ENCODE measurements around the gene GNA12. TPM values are rescaled to one million over a fixed set of nuclear protein-coding genes. Genes with fewer than 3 reads are reported as not detected.
A peak's percentile ranks its signal among the peaks of the same experiment; 100 is the strongest.

The GNA12 gene
- total RNA-seq, 1 experiment from 2014 or later: 15.0 TPM

DNA sequence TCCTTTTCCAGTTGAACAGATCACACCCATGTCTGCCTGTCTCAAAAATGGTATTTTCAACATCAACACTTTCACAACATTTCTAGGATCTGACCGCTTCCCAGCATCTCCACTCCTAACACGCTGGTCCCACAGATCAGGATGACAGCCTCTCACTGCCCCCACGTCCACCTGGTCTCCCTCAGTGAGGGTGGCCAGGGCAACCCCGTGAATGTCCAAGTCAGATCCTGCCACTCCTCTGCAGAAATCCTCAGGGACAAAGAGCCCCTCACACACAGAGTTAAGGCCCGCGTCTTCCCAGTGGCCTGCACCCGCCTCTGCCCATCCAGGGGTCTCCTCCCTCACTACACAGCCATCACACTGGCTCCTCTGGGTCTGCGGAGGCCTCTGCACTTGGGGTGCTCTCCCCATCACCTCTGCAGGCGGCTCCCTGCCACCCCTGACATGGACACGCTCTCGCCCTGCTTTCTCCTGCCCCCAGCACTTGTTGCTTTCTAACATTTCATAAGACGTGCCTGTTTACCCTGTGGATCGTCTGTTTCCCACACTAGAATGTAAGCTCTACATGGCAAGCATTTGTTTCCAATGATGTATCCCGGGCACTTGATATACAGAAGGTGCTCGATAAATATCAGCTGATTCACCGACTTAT is 20.0 kb downstream of the GNA12 start:
- Histone ChIP-seq H3F3A (ENCODE audit: low read length, unreplicated experiment) (peaks cover 15% of the 10 kb centered on the region), H3K9ac (ENCODE audit: low read length) (no peak overlapping the region), H3K36me3 (ENCODE audit: low read depth, low read length) (no peaks in the 10 kb centered on the region), H3K4me3 (ENCODE audit: low read length) (no peak overlapping the region), H3K79me2 (ENCODE audit: low read length) (peaks cover 83% of the 10 kb centered on the region), H4K20me1 (ENCODE audit: low read length) (peaks cover 5% of the 10 kb centered on the region), H3K27ac (ENCODE audit: low read length) (no peak overlapping the region), H3K4me1 (ENCODE audit: insufficient read depth, low read length) (peaks cover 39% of the 10 kb centered on the region), H3K27me3 (ENCODE audit: low read length) (no peaks in the 10 kb centered on the region), H2AFZ (ENCODE audit: low read length) (no peak overlapping the region), H3K4me2 (ENCODE audit: low read length) (no peak overlapping the region), H3K9me2 (replicated peaks; ENCODE audit: low read length) (no peaks in the 10 kb centered on the region), H3K9me3 (ENCODE audit: low read length) (no peaks in the 10 kb centered on the region)
- ChIA-PET POLR2A (ENCODE audit: unreplicated experiment) (no interaction called here), CTCF (no interaction called here)
- BruUV-seq (replicated peaks): no TSS peak
- ATAC-seq: no peak
- no peak for DNase-seq
- TF ChIP-seq EZH2phosphoT487 (IDR thresholded peaks at IDR 0.05; ENCODE audit: borderline replicate concordance, low read length) (no peak), EZH2 (IDR thresholded peaks at IDR 0.05; ENCODE audit: low read length, unreplicated experiment) (no peak)
- TF ChIP-seq, protein P1, sequence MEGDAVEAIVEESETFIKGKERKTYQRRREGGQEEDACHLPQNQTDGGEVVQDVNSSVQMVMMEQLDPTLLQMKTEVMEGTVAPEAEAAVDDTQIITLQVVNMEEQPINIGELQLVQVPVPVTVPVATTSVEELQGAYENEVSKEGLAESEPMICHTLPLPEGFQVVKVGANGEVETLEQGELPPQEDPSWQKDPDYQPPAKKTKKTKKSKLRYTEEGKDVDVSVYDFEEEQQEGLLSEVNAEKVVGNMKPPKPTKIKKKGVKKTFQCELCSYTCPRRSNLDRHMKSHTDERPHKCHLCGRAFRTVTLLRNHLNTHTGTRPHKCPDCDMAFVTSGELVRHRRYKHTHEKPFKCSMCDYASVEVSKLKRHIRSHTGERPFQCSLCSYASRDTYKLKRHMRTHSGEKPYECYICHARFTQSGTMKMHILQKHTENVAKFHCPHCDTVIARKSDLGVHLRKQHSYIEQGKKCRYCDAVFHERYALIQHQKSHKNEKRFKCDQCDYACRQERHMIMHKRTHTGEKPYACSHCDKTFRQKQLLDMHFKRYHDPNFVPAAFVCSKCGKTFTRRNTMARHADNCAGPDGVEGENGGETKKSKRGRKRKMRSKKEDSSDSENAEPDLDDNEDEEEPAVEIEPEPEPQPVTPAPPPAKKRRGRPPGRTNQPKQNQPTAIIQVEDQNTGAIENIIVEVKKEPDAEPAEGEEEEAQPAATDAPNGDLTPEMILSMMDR (conservative IDR thresholded peaks at IDR 0.05; ENCODE audit: low read depth, low read length): no peak
- intact Hi-C loops (cut with micrococcal nuclease): loop anchor here (5.0 kb wide), 1 partner anchor 52 kb away; no protein-coding TSS in a partner anchor

DNA sequence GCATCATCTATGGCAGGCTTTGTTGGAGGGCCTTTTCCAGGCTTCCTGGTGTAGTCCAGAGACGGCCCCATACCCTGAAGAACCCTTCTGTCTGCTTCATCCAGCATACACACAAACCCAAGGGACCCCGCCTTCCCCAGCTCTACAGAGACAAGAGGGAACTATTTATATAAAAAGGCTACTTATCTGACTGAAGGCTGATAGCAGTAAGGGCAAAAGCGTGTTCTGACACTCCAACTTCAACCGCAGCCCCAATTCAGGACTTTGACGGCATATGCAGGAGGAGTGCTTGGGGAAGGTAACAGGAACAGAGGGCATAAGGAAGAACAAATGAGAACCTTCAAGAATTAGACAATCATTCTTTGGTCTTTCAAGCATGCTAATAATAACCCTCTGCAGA is 21.0 kb downstream of the GNA12 start:
- ChIA-PET CTCF (no interaction called here), POLR2A (ENCODE audit: unreplicated experiment) (no interaction called here)
- peak overlapping the region; percentile 92; the same call in 1 of the 2 replicates for H3K27ac ChIP-seq (ENCODE audit: low read length)
- H3K9me2 ChIP-seq (replicated peaks; ENCODE audit: low read length): no peaks in the 10 kb centered on the region
- TF ChIP-seq, protein P1 (conservative IDR thresholded peaks at IDR 0.05; ENCODE audit: low read depth, low read length): no peak
- TF ChIP-seq EZH2 (IDR thresholded peaks at IDR 0.05; ENCODE audit: low read length, unreplicated experiment) (no peak), EZH2phosphoT487 (IDR thresholded peaks at IDR 0.05; ENCODE audit: borderline replicate concordance, low read length) (no peak)
- H3K4me1 ChIP-seq (ENCODE audit: insufficient read depth, low read length): peaks cover 45% of the 10 kb centered on the region
- no peaks in the 10 kb centered on the region for H3K27me3 ChIP-seq (ENCODE audit: low read length)
- no peaks in the 10 kb centered on the region for H3K36me3 ChIP-seq (ENCODE audit: low read depth, low read length)
- ATAC-seq: no peak
- no TSS peak for BruUV-seq (replicated peaks)
- H3K4me2 ChIP-seq (ENCODE audit: low read length): 0 out of 2 replicates have a peak overlapping the region, but pooled peaks have one; percentile 70
- H3F3A ChIP-seq (ENCODE audit: low read length, unreplicated experiment): peaks cover 15% of the 10 kb centered on the region
- H3K4me3 ChIP-seq (ENCODE audit: low read length): no peak overlapping the region
- intact Hi-C loops (cut with micrococcal nuclease): loop anchor here (5.0 kb wide), 1 partner anchor 51 kb away; no protein-coding TSS in a partner anchor
- peaks cover 5% of the 10 kb centered on the region for H4K20me1 ChIP-seq (ENCODE audit: low read length)
- peaks cover 83% of the 10 kb centered on the region for H3K79me2 ChIP-seq (ENCODE audit: low read length)
- DNase-seq: no peak
- no peaks in the 10 kb centered on the region for H3K9me3 ChIP-seq (ENCODE audit: low read length)
- H3K9ac ChIP-seq (ENCODE audit: low read length): no peak overlapping the region
- no peak overlapping the region for H2AFZ ChIP-seq (ENCODE audit: low read length)

Data from PC-3 (cell line).